Mesenchymal stem cell (in vitro differentiated cells and primary cell): ENCODE measurements around the gene CBLN2.

Source experiments
- DNase-seq: peaks from one replicate; pipeline ENCODE4 v3.0.0-alpha.2; 2013
- H2AFZ ChIP-seq: one replicate; pipeline ENCODE4 v1.6.1; 2013; ENCODE audit warnings: low read depth, mild to moderate bottlenecking, control low read depth, inconsistent platforms, low read length, moderate library complexity
- H2AK5ac ChIP-seq: 2 replicates; pipeline ENCODE4 v1.6.1; 2013; ENCODE audit warnings: low read length, moderate library complexity, mild to moderate bottlenecking, inconsistent platforms; ENCODE audit not compliant: severe bottlenecking
- H2BK120ac ChIP-seq: one replicate; pipeline ENCODE4 v1.6.1; 2013; ENCODE audit warnings: low read depth, mild to moderate bottlenecking, inconsistent platforms, low read length, moderate library complexity
- H2BK12ac ChIP-seq, 2 experiments: one replicate each; pipeline ENCODE4 v1.6.1; 2013; ENCODE audit warnings: inconsistent platforms in 2 of 2, low read length in 2 of 2, mild to moderate bottlenecking in 2 of 2, moderate library complexity in 2 of 2, control low read depth in 1 of 2
- H2BK15ac ChIP-seq: one replicate; pipeline ENCODE4 v1.6.1; 2013; ENCODE audit warnings: mild to moderate bottlenecking, low read depth, inconsistent platforms; ENCODE audit not compliant: poor library complexity, severe bottlenecking
- H2BK5ac ChIP-seq: 2 replicates; pipeline ENCODE4 v1.6.1; 2013; ENCODE audit warnings: low read depth, mild to moderate bottlenecking, low read length, control low read depth, inconsistent platforms; ENCODE audit not compliant: poor library complexity, severe bottlenecking
- H3K14ac ChIP-seq, 2 experiments: one replicate each; pipeline ENCODE4 v1.6.1; 2013; ENCODE audit warnings: inconsistent platforms in 2 of 2, low read length in 2 of 2, control low read depth in 1 of 2, mild to moderate bottlenecking in 1 of 2, moderate library complexity in 1 of 2
- H3K18ac ChIP-seq, 2 experiments: one replicate each; pipeline ENCODE4 v1.6.1; 2013; ENCODE audit warnings: inconsistent platforms in 2 of 2, low read length in 2 of 2, control low read depth in 1 of 2, low read depth in 1 of 2, mild to moderate bottlenecking in 1 of 2
- H3K23ac ChIP-seq, 2 experiments: one replicate each; pipeline ENCODE4 v1.6.1; 2013; ENCODE audit warnings: inconsistent platforms in 2 of 2, low read length in 2 of 2, mild to moderate bottlenecking in 2 of 2, moderate library complexity in 2 of 2, control low read depth in 1 of 2
- H3K27ac ChIP-seq: 2 replicates; pipeline ENCODE4 v1.5.1; 2013; ENCODE audit warnings: mild to moderate bottlenecking, moderate library complexity, low read length, control low read depth, inconsistent platforms; ENCODE audit not compliant: poor library complexity, severe bottlenecking
- H3K27me3 ChIP-seq, 2 experiments: 2 replicates each; pipeline versions ENCODE4 v1.6.1 to v1.7.0; 2013; ENCODE audit warnings: low read length in 2 of 2, mild to moderate bottlenecking in 2 of 2, moderate library complexity in 2 of 2, control low read depth in 1 of 2, inconsistent platforms in 1 of 2; ENCODE audit not compliant: control insufficient read depth in 1 of 2, insufficient read depth in 1 of 2
- H3K36me3 ChIP-seq, 2 experiments: 2 replicates each; pipeline versions ENCODE4 v1.6.1 to v1.7.0; 2013; ENCODE audit warnings: low read length in 2 of 2, control low read depth in 1 of 2, inconsistent platforms in 1 of 2, low read depth in 1 of 2, mild to moderate bottlenecking in 1 of 2; ENCODE audit not compliant: insufficient read depth in 2 of 2, control insufficient read depth in 1 of 2
- H3K4ac ChIP-seq, 2 experiments: one replicate each; pipeline ENCODE4 v1.6.1; 2013; ENCODE audit warnings: inconsistent platforms in 2 of 2, low read length in 2 of 2, mild to moderate bottlenecking in 2 of 2, moderate library complexity in 2 of 2, control low read depth in 1 of 2, low read depth in 1 of 2
- H3K4me1 ChIP-seq: 2 replicates; pipeline ENCODE4 v1.6.1; 2013; ENCODE audit warnings: low read depth, low read length, control low read depth; ENCODE audit not compliant: control insufficient read depth, insufficient read depth
- H3K4me2 ChIP-seq: 2 replicates; pipeline ENCODE4 v1.6.1; 2013; ENCODE audit warnings: low read length, mild to moderate bottlenecking, inconsistent platforms; ENCODE audit not compliant: poor library complexity, severe bottlenecking
- H3K4me3 ChIP-seq, 2 experiments: 2 replicates each; pipeline versions ENCODE4 v1.5.1 to v1.7.0; 2013; ENCODE audit warnings: low read length in 2 of 2, mild to moderate bottlenecking in 2 of 2, control low read depth in 1 of 2, low read depth in 1 of 2; ENCODE audit not compliant: insufficient read depth in 1 of 2
- H3K79me1 ChIP-seq: replicated peaks from 2 replicates; pipeline ENCODE4 v1.6.1; 2013; ENCODE audit warnings: mild to moderate bottlenecking, control low read depth, low read length, inconsistent platforms; ENCODE audit not compliant: poor library complexity, severe bottlenecking
- H3K9ac ChIP-seq: 2 replicates; pipeline ENCODE4 v1.7.0; 2013; ENCODE audit warnings: mild to moderate bottlenecking, low read length, moderate library complexity
- H3K9me3 ChIP-seq: 2 replicates; pipeline ENCODE4 v1.7.0; 2013; ENCODE audit warnings: mild to moderate bottlenecking, low read length; ENCODE audit not compliant: control insufficient read depth
- H4K8ac ChIP-seq: one replicate; pipeline ENCODE4 v1.6.1; 2013; ENCODE audit warnings: inconsistent platforms, mild to moderate bottlenecking, low read length, moderate library complexity
- H4K91ac ChIP-seq: one replicate; pipeline ENCODE4 v1.6.1; 2013; ENCODE audit warnings: mild to moderate bottlenecking, low read length, inconsistent platforms
- WGBS: methylation state at CpG from one replicate; pipeline ENCODE4 v1.1.7; 2013; ENCODE audit warnings: mixed read lengths; 5-methylcytosine and 5-hydroxymethylcytosine counted together

The CBLN2 gene

DNA sequence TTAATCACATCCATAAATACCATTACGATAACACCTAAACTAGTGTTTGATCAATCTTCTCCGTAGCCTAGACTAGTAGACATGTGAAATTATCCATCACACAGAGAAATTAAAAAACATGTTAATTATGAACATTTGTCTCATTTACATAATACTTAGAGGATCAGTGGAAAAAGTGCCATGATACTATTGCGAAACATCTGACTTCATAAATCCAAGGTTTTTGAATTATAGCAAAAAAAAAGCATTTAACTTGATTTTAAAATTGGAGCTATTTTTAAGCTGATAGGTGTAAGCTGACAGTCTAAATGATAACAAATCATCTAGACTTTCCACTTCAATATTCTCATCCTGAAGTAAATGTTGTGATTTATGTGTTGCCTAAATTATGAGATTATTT is 51.6 kb downstream of the CBLN2 start:
- no peak overlapping the region for H2BK15ac ChIP-seq
- H2AFZ ChIP-seq: no peak overlapping the region
- H4K8ac ChIP-seq: no peak overlapping the region
- no peak overlapping the region for H3K14ac ChIP-seq
- no peak overlapping the region for H3K27ac ChIP-seq
- H4K91ac ChIP-seq: no peak overlapping the region
- no peak overlapping the region for H3K4ac ChIP-seq
- H2AK5ac ChIP-seq: no peak overlapping the region
- no peak overlapping the region for H2BK5ac ChIP-seq
- no peak overlapping the region for H3K4me2 ChIP-seq
- no peak overlapping the region for H3K18ac ChIP-seq
- no peaks in the 10 kb centered on the region for H3K9me3 ChIP-seq
- no peaks in the 10 kb centered on the region for H3K27me3 ChIP-seq
- no peak overlapping the region for H3K4me3 ChIP-seq
- no peak overlapping the region for H2BK12ac ChIP-seq
- no peak for DNase-seq
- no peaks in the 10 kb centered on the region for H3K36me3 ChIP-seq
- no peak overlapping the region for H3K9ac ChIP-seq
- H3K23ac ChIP-seq: no peak overlapping the region
- WGBS: no CpG with 5 or more reads among the region's 3 CpGs
- no peak overlapping the region for H2BK120ac ChIP-seq
- no peaks in the 10 kb centered on the region for H3K4me1 ChIP-seq
- H3K79me1 ChIP-seq: no peaks in the 10 kb centered on the region
